GM23338 (cell line): ENCODE measurements around the gene MVB12B. TPM values are rescaled to one million over a fixed set of nuclear protein-coding genes. Genes with fewer than 3 reads are reported as not detected.

ENCODE experiments used
- ATAC-seq: fragments of 200-7000 bp; cut with Tn5 transposase; 3 replicates; pipeline ENCODE4 v1.9.1; 2020
- DNase-seq: peaks from one replicate; pipeline ENCODE4 v3.0.0-alpha.2; 2015; ENCODE audit warnings: low spot score
- H2AFZ ChIP-seq: fragments of 200-600 bp; sonication (generic); 2 replicates; pipeline ENCODE4 v1.8.0; 2016; ENCODE audit warnings: antibody characterized with exemption, mild to moderate bottlenecking, moderate library complexity
- H3F3A ChIP-seq: fragments of 200-600 bp; sonication (generic); replicated peaks from 2 replicates; pipeline ENCODE4 v1.8.0; 2017; ENCODE audit warnings: antibody characterized with exemption, mixed run types, low read depth
- H3K27ac ChIP-seq: fragments of 200-600 bp; sonication (generic); 2 replicates; pipeline ENCODE4 v1.6.1; 2016; ENCODE audit warnings: low read depth
- H3K27me3 ChIP-seq: fragments of 200-600 bp; sonication (generic); 2 replicates; pipeline ENCODE4 v1.8.0; 2016; ENCODE audit warnings: mild to moderate bottlenecking, mixed run types, moderate library complexity; ENCODE audit not compliant: insufficient read depth
- H3K36me3 ChIP-seq: fragments of 200-600 bp; sonication (generic); 2 replicates; pipeline ENCODE4 v1.8.0; 2016; ENCODE audit warnings: mild to moderate bottlenecking; ENCODE audit not compliant: insufficient read depth
- H3K4me1 ChIP-seq: fragments of 200-600 bp; sonication (generic); 2 replicates; pipeline ENCODE4 v1.8.0; 2016; ENCODE audit warnings: mild to moderate bottlenecking, moderate library complexity; ENCODE audit not compliant: insufficient read depth
- H3K4me2 ChIP-seq: fragments of 200-600 bp; sonication (generic); 2 replicates; pipeline ENCODE4 v1.7.1; 2017; ENCODE audit warnings: mixed run types
- H3K4me3 ChIP-seq: fragments of 200-600 bp; sonication (generic); 2 replicates; pipeline ENCODE4 v1.6.1; 2016; ENCODE audit warnings: mixed run types
- H3K79me2 ChIP-seq: fragments of 200-600 bp; sonication (generic); replicated peaks from 2 replicates; pipeline ENCODE4 v1.8.0; 2017; ENCODE audit warnings: mild to moderate bottlenecking; ENCODE audit not compliant: insufficient read depth
- H3K9me2 ChIP-seq: fragments of 200-600 bp; sonication (generic); 2 replicates; pipeline ENCODE4 v1.8.0; 2017; ENCODE audit not compliant: insufficient read depth
- H4K20me1 ChIP-seq: fragments of 200-600 bp; sonication (generic); replicated peaks from 2 replicates; pipeline ENCODE4 v1.8.0; 2017; ENCODE audit warnings: mild to moderate bottlenecking; ENCODE audit not compliant: insufficient read depth
- H3K27ac Mint-ChIP-seq: 2 replicates; pipeline ENCODE4 v1.8.0; 2020; ENCODE audit warnings: inconsistent platforms, mild to moderate bottlenecking, moderate library complexity, mixed read lengths
- H3K27me3 Mint-ChIP-seq: 3 replicates; pipeline ENCODE4 v1.8.0; 2022; ENCODE audit warnings: low read depth, mild to moderate bottlenecking, moderate library complexity, mixed read lengths, inconsistent platforms; ENCODE audit not compliant: insufficient read depth, poor library complexity
- H3K36me3 Mint-ChIP-seq: 3 replicates; pipeline ENCODE4 v1.8.0; 2021; ENCODE audit warnings: low read depth, mild to moderate bottlenecking, inconsistent platforms, moderate library complexity, mixed read lengths
- H3K4me1 Mint-ChIP-seq: 3 replicates; pipeline ENCODE4 v1.8.0; 2020; ENCODE audit warnings: mild to moderate bottlenecking, inconsistent platforms, mixed read lengths
- H3K4me3 Mint-ChIP-seq: 3 replicates; pipeline ENCODE4 v1.8.0; 2021; ENCODE audit warnings: moderate library complexity, mild to moderate bottlenecking, inconsistent platforms, mixed read lengths
- H3K9me3 Mint-ChIP-seq: 3 replicates; pipeline ENCODE4 v1.8.0; 2020; ENCODE audit warnings: moderate library complexity, mild to moderate bottlenecking, inconsistent platforms, mixed read lengths
- CREB1 ChIP-seq: fragments of 250-450 bp; sonication (Bioruptor Pico); IDR thresholded peaks from 2 replicates; pipeline ENCODE4 v1.5.0; 2020; ENCODE audit warnings: low read depth, mild to moderate bottlenecking, moderate library complexity
- CTCF ChIP-seq, 2 experiments: fragments of 200-600 bp in 1 of 2; sonication (generic) in 1 of 2; conservative IDR thresholded peaks; 2 replicates each; pipeline versions ENCODE4 v1.5.1 to v1.6.1; 2016 to 2017; ENCODE audit warnings: antibody characterized with exemption in 2 of 2, low read depth in 2 of 2, mild to moderate bottlenecking in 2 of 2, moderate library complexity in 1 of 2
- EZH2 ChIP-seq: fragments of 200-600 bp; sonication (generic); IDR thresholded peaks from one replicate; pipeline ENCODE4 v1.8.0; 2017; ENCODE audit warnings: antibody characterized with exemption, mild to moderate bottlenecking, low read depth; ENCODE audit not compliant: unreplicated experiment
- JUNB ChIP-seq: IDR thresholded peaks from one replicate; pipeline ENCODE4 v1.6.1; 2016; ENCODE audit warnings: antibody characterized with exemption; ENCODE audit not compliant: unreplicated experiment
- REST ChIP-seq: IDR thresholded peaks from one replicate; pipeline ENCODE4 v1.6.1; 2018; ENCODE audit warnings: antibody characterized with exemption; ENCODE audit not compliant: unreplicated experiment
- STAT1 ChIP-seq: IDR thresholded peaks from one replicate; pipeline ENCODE4 v1.6.1; 2016; ENCODE audit warnings: antibody characterized with exemption; ENCODE audit not compliant: unreplicated experiment
- ZNF331 ChIP-seq: fragments of 250-450 bp; sonication (Bioruptor Pico); IDR thresholded peaks from 2 replicates; pipeline ENCODE4 v1.5.0; 2020; ENCODE audit warnings: low read depth, mild to moderate bottlenecking, moderate library complexity
- ZNF462 ChIP-seq: fragments of 250-450 bp; sonication (Bioruptor Pico); IDR thresholded peaks from 2 replicates; pipeline ENCODE4 v1.5.0; 2020; ENCODE audit warnings: mild to moderate bottlenecking, moderate library complexity
- polyA plus RNA-seq: library from polyadenylated mRNA; unstranded; fragments of >200 nt; fragmentation: Nextera tagmentation; extraction: Ambion mirVana; gene quantifications from 2 replicates; pipeline ENCODE4 v1.2.1, GENCODE V29; 2016
- total RNA-seq: library from RNA; depleted of rRNA; stranded (reverse); fragments of >200 nt; shearing (Covaris generic); gene quantifications from 2 replicates; pipeline ENCODE4 v1.2.3, GENCODE V29; 2014

Gene MVB12B
- total and polyA plus RNA-seq, 2 experiments from 2014 or later: 1.9 to 6.6 TPM

- no peak overlapping the region for H3K27ac ChIP-seq
- Mint-ChIP-seq H3K36me3 (peaks cover 17% of the 10 kb centered on the region; the same call in 2 of the 3 replicates), H3K4me3 (no peak overlapping the region), H3K4me1 (peaks cover 14% of the 10 kb centered on the region), H3K27me3 (peaks cover 1% of the 10 kb centered on the region), H3K9me3 (peaks cover 19% of the 10 kb centered on the region; the same call in 2 of the 3 replicates), H3K27ac (no peak overlapping the region)
- no peaks in the 10 kb centered on the region for H4K20me1 ChIP-seq
- no peak overlapping the region for H3K4me2 ChIP-seq
- H3K4me3 ChIP-seq: no peak overlapping the region
- H3F3A ChIP-seq: no peaks in the 10 kb centered on the region
- no peaks in the 10 kb centered on the region for H3K36me3 ChIP-seq
- no peaks in the 10 kb centered on the region for H3K79me2 ChIP-seq
- ATAC-seq: no peak
- H3K4me1 ChIP-seq: no peaks in the 10 kb centered on the region
- TF ChIP-seq STAT1: no peak
- no peak for TF ChIP-seq JUNB
- TF ChIP-seq ZNF462 (CRISPR knock-in tag): no peak
- no peak for TF ChIP-seq CTCF (conservative IDR thresholded peaks at IDR 0.05; ENCODE audit: low read depth in 2 of 2)
- TF ChIP-seq REST: no peak
- no peak for TF ChIP-seq ZNF331
- TF ChIP-seq CREB1: no peak
- TF ChIP-seq EZH2: no peak
- H3K9me2 ChIP-seq: no peaks in the 10 kb centered on the region
- DNase-seq: no peak
- no peaks in the 10 kb centered on the region for H3K27me3 ChIP-seq
- no peak overlapping the region for H2AFZ ChIP-seq
Observed at GRCh38 chr9:126363250-126363649, 36.6 kb downstream of the MVB12B start.
